HL-60 (cell line): Measurements from ENCODE around the gene RPL19.

Experiments
- DNase-seq, 2 experiments: peaks; one replicate each; pipeline ENCODE4 v3.0.0-alpha.2; 2010 to 2020; ENCODE audit warnings: low read depth in 1 of 2, low spot score in 1 of 2
- H3K27ac ChIP-seq: fragments of 250-450 bp; sonication (Bioruptor Pico); replicated peaks from 2 replicates; pipeline ENCODE4 v1.5.1; 2020; ENCODE audit warnings: mild to moderate bottlenecking, moderate library complexity
- H3K27me3 ChIP-seq: fragments of 250-450 bp; sonication (Bioruptor Pico); 2 replicates; pipeline ENCODE4 v1.5.1; 2021; ENCODE audit warnings: mild to moderate bottlenecking, moderate library complexity; ENCODE audit not compliant: insufficient read depth, poor library complexity, severe bottlenecking
- H3K4me3 ChIP-seq: replicated peaks from 2 replicates; pipeline ENCODE4 v1.5.1; 2011; ENCODE audit warnings: mild to moderate bottlenecking, control low read depth, low read length; ENCODE audit not compliant: insufficient read depth
- CTCF ChIP-seq: IDR thresholded peaks from one replicate; pipeline ENCODE4 v1.5.1; 2011; ENCODE audit warnings: low read length, control low read depth, inconsistent platforms; ENCODE audit not compliant: insufficient read depth
- GABPA ChIP-seq: IDR thresholded peaks from 2 replicates; pipeline ENCODE4 v1.6.1; 2012; ENCODE audit warnings: low read depth
- POLR2AphosphoS5 ChIP-seq: IDR thresholded peaks from 2 replicates; pipeline ENCODE4 v1.6.1; 2012; ENCODE audit warnings: low read depth
- REST ChIP-seq: IDR thresholded peaks from 2 replicates; pipeline ENCODE4 v1.6.1; 2012; ENCODE audit warnings: low read depth; ENCODE audit not compliant: insufficient replicate concordance
- SPI1 ChIP-seq: IDR thresholded peaks from 2 replicates; pipeline ENCODE4 v1.6.1; 2012; ENCODE audit warnings: low read depth, mild to moderate bottlenecking, borderline replicate concordance

The RPL19 gene

GRCh38 chr17:39218906-39219305 lies 18.8 kb downstream of the RPL19 start:
- Histone ChIP-seq H3K4me3 (no peak overlapping the region), H3K27ac (no peak overlapping the region), H3K27me3 (peaks cover 37% of the 10 kb centered on the region)
- no peak for DNase-seq
- TF ChIP-seq SPI1, result no peak
- TF ChIP-seq REST, result no peak
- no peak for TF ChIP-seq POLR2AphosphoS5
- TF ChIP-seq GABPA, result no peak
- TF ChIP-seq CTCF, result no peak

DNA sequence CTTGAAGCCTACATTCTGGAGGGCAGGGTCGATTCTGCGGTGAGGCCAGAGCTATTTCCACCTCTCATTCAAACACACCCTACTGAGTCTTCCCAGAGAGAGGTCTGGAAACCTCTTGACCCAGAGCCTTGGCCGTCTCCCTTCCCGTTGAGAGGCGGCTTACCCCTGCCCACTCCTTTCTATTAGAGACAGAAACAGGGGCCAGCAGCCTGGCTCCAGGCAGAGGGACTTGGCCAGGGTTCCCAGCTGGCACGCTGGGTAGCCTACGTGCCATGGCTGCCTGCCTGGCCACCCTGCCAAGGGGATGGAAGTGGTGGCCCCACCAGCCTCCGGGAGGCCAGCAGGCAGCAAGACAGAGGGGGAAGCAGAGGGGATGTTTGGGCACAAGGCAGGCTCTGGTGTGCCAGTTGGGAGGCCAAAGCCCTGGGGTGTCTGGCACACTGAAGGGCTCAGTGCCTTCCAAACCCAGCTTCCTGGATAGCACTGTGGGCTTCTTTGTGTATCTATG lies 19.6 kb downstream of the RPL19 start:
- no peak for DNase-seq
- peaks cover 42% of the 10 kb centered on the region for H3K27me3 ChIP-seq

GRCh38 chr17:39221572-39221971 lies 21.5 kb downstream of the RPL19 start:
- TF ChIP-seq CTCF (no peak), REST (no peak), POLR2AphosphoS5 (no peak), SPI1 (no peak), GABPA (no peak)
- Histone ChIP-seq H3K27ac (no peak overlapping the region), H3K27me3 (peaks cover 50% of the 10 kb centered on the region), H3K4me3 (no peak overlapping the region)
- no peak for DNase-seq

More for the DNA sequence above, 19.6 kb downstream of the RPL19 start:
- Histone ChIP-seq H3K27ac (no peak overlapping the region), H3K4me3 (no peak overlapping the region)
- TF ChIP-seq CTCF (no peak), SPI1 (no peak), GABPA (no peak), REST (no peak), POLR2AphosphoS5 (no peak)
